SK-N-SH treated with all-trans-retinoic acid at 6 μM for 48 hours (cell line): ENCODE results near the gene ATRAID.

Experiments
- ATAC-seq: fragments of 200-7000 bp; cut with Tn5 transposase; 3 replicates; pipeline ENCODE4 v1.9.1; 2020; ENCODE audit warnings: mild to moderate bottlenecking, moderate library complexity
- BACH2 ChIP-seq: fragments of 250-450 bp; sonication (Bioruptor Pico); IDR thresholded peaks from 2 replicates; pipeline ENCODE4 v1.9.0; 2021; ENCODE audit warnings: mild to moderate bottlenecking, borderline replicate concordance
- CREB5 ChIP-seq: fragments of 250-450 bp; sonication (Bioruptor Pico); IDR thresholded peaks from 2 replicates; pipeline ENCODE4 v1.5.1; 2020; ENCODE audit warnings: low read depth, mild to moderate bottlenecking, moderate library complexity
- CSDC2 ChIP-seq: fragments of 250-450 bp; sonication (Bioruptor Pico); IDR thresholded peaks from 2 replicates; pipeline ENCODE4 v1.5.0; 2020; ENCODE audit warnings: mild to moderate bottlenecking, moderate library complexity
- CSRNP3 ChIP-seq: fragments of 250-450 bp; sonication (Bioruptor Pico); IDR thresholded peaks from 2 replicates; pipeline ENCODE4 v1.5.1; 2021; ENCODE audit warnings: mild to moderate bottlenecking, moderate library complexity
- ESRRG ChIP-seq: fragments of 250-450 bp; sonication (Bioruptor Pico); IDR thresholded peaks from 2 replicates; pipeline ENCODE4 v1.6.1; 2021; ENCODE audit warnings: mild to moderate bottlenecking
- GLIS3 ChIP-seq: fragments of 250-450 bp; sonication (Bioruptor Pico); IDR thresholded peaks from 2 replicates; pipeline ENCODE4 v1.5.0; 2020; ENCODE audit warnings: mild to moderate bottlenecking, moderate library complexity
- ISL1 ChIP-seq: fragments of 250-450 bp; sonication (Bioruptor Pico); IDR thresholded peaks from 2 replicates; pipeline ENCODE4 v2.1.2; 2022; ENCODE audit warnings: mild to moderate bottlenecking, moderate library complexity
- OSR1 ChIP-seq: fragments of 250-450 bp; sonication (Bioruptor Pico); IDR thresholded peaks from 2 replicates; pipeline ENCODE4 v1.8.0; 2022; ENCODE audit warnings: moderate library complexity, mild to moderate bottlenecking, inconsistent platforms
- PATZ1 ChIP-seq: fragments of 250-450 bp; sonication (Bioruptor Pico); IDR thresholded peaks from 2 replicates; pipeline ENCODE4 v1.8.0; 2020; ENCODE audit warnings: mild to moderate bottlenecking, moderate library complexity, borderline replicate concordance
- POU6F1 ChIP-seq: fragments of 250-450 bp; sonication (Bioruptor Pico); IDR thresholded peaks from 2 replicates; pipeline ENCODE4 v1.8.0; 2021; ENCODE audit warnings: low read depth, mild to moderate bottlenecking, moderate library complexity, borderline replicate concordance
- PPARA ChIP-seq: fragments of 250-450 bp; sonication (Bioruptor Pico); IDR thresholded peaks from 2 replicates; pipeline ENCODE4 v1.5.0; 2020; ENCODE audit warnings: mild to moderate bottlenecking, borderline replicate concordance
- RARB ChIP-seq: fragments of 250-450 bp; sonication (Bioruptor Pico); IDR thresholded peaks from 2 replicates; pipeline ENCODE4 v1.8.0; 2021; ENCODE audit warnings: mild to moderate bottlenecking, moderate library complexity
- SNAI2 ChIP-seq: fragments of 250-450 bp; sonication (Bioruptor Pico); IDR thresholded peaks from 2 replicates; pipeline ENCODE4 v1.5.0; 2020; ENCODE audit warnings: mild to moderate bottlenecking, moderate library complexity
- TCF4 ChIP-seq: fragments of 250-450 bp; sonication (Bioruptor Pico); IDR thresholded peaks from 2 replicates; pipeline ENCODE4 v1.8.0; 2021; ENCODE audit warnings: mild to moderate bottlenecking, moderate library complexity, borderline replicate concordance
- TOX ChIP-seq: fragments of 250-450 bp; sonication (Bioruptor Pico); IDR thresholded peaks from 2 replicates; pipeline ENCODE4 v1.8.0; 2021; ENCODE audit warnings: mild to moderate bottlenecking, moderate library complexity, borderline replicate concordance
- TSHZ2 ChIP-seq: fragments of 250-450 bp; sonication (Bioruptor Pico); IDR thresholded peaks from 2 replicates; pipeline ENCODE4 v1.5.0; 2020; ENCODE audit warnings: mild to moderate bottlenecking, moderate library complexity
- ZC3H10 ChIP-seq: fragments of 250-450 bp; sonication (Bioruptor Pico); IDR thresholded peaks from 2 replicates; pipeline ENCODE4 v1.5.1; 2021; ENCODE audit warnings: mild to moderate bottlenecking, moderate library complexity
- ZFP3 ChIP-seq: fragments of 250-450 bp; sonication (Bioruptor Pico); IDR thresholded peaks from 2 replicates; pipeline ENCODE4 v1.5.0; 2020; ENCODE audit warnings: mild to moderate bottlenecking, moderate library complexity
- ZFP30 ChIP-seq: fragments of 450-650 bp; formaldehyde crosslinking; IDR thresholded peaks from 2 replicates; pipeline ENCODE4 v1.5.0; 2022; ENCODE audit warnings: mild to moderate bottlenecking, moderate library complexity
- ZNF565 ChIP-seq: fragments of 450-650 bp; formaldehyde crosslinking; conservative IDR thresholded peaks from 2 replicates; pipeline ENCODE4 v1.5.0; 2020; ENCODE audit warnings: low read depth, mild to moderate bottlenecking, moderate library complexity
- ZNF70 ChIP-seq: fragments of 450-650 bp; formaldehyde crosslinking; IDR thresholded peaks from 2 replicates; pipeline ENCODE4 v1.5.0; 2020; ENCODE audit warnings: mild to moderate bottlenecking, moderate library complexity
- ZNF8 ChIP-seq: fragments of 450-650 bp; formaldehyde crosslinking; IDR thresholded peaks from 2 replicates; pipeline ENCODE4 v1.5.0; 2020; ENCODE audit warnings: mild to moderate bottlenecking, moderate library complexity

Gene ATRAID

GRCh38 chr2:27216416-27217137 lies 4.7 kb downstream of the ATRAID start:
- no peak for ATAC-seq
- TF ChIP-seq PPARA (CRISPR knock-in tag) (no peak), ESRRG (CRISPR knock-in tag) (no peak), CSDC2 (no peak), ZNF565 (CRISPR knock-in tag) (no peak), CREB5 (CRISPR knock-in tag) (no peak), ZNF8 (no peak), RARB (CRISPR knock-in tag) (no peak), TOX (CRISPR knock-in tag) (no peak)

- TF ChIP-seq ZFP3 (CRISPR knock-in tag) (peak; percentile 100), GLIS3 (CRISPR knock-in tag) (peak; percentile 37; the same call in 1 of the 2 replicates), ZFP30 (no peak)
- peak; percentile 90 for ATAC-seq
Observed at GRCh38 chr2:27217173-27218121, 5.6 kb downstream of the ATRAID start, which contains the start of gene CAD. CAD (plus strand) TSS chr2:27217369; CDS start chr2:27217552, 183 bp downstream.

GRCh38 chr2:27218614-27219013 lies 6.8 kb downstream of the ATRAID start:
- ATAC-seq: no peak
- TF ChIP-seq ZC3H10 (CRISPR knock-in tag) (no peak), BACH2 (CRISPR knock-in tag) (no peak), TCF4 (CRISPR knock-in tag) (no peak), ESRRG (CRISPR knock-in tag) (no peak), CSRNP3 (no peak), ZFP3 (CRISPR knock-in tag) (no peak), PATZ1 (CRISPR knock-in tag) (no peak), CSDC2 (no peak), OSR1 (no peak), GLIS3 (CRISPR knock-in tag) (no peak), TSHZ2 (CRISPR knock-in tag) (no peak), TOX (CRISPR knock-in tag) (no peak), ISL1 (CRISPR knock-in tag) (no peak), PPARA (CRISPR knock-in tag) (no peak), SNAI2 (CRISPR knock-in tag) (no peak), ZNF8 (no peak), POU6F1 (CRISPR knock-in tag) (no peak), RARB (CRISPR knock-in tag) (no peak), ZNF70 (CRISPR knock-in tag) (no peak), ZFP30 (no peak)
- TF ChIP-seq, all 23 proteins: peak for 0
